IMR-90 (cell line): ENCODE data around the gene GNAI2. TPM values are rescaled to one million over a fixed set of nuclear protein-coding genes. Genes with fewer than 3 reads are reported as not detected.

ENCODE experiments used
- ATAC-seq: fragments of 200-7000 bp; cut with Tn5 transposase; 2 replicates; pipeline ENCODE4 v1.9.1; 2020; ENCODE audit warnings: low read depth, mild to moderate bottlenecking, moderate library complexity
- BruUV-seq: library from RNA; stranded (reverse); fragments of 400-500 nt; replicated peaks from 2 replicates; lab custom pipeline; 2021; lab: Mats Ljungman, UMichigan
- CTCF ChIA-PET: fragments of 300-600 bp; formaldehyde crosslinking; extraction: SDS; loops from one replicate; lab custom pipeline; 2021; ENCODE audit warnings: antibody characterized with exemption; lab: Yijun Ruan, JAX
- POLR2A ChIA-PET: fragments of 300-600 bp; sonication (Branson Sonifier 250); formaldehyde crosslinking; loops from one replicate; lab custom pipeline; 2022; ENCODE audit warnings: antibody characterized with exemption; ENCODE audit not compliant: unreplicated experiment; lab: Charles Lee
- DNase-seq: peaks from one replicate; pipeline ENCODE4 v3.0.0; 2013
- H2AFZ ChIP-seq: replicated peaks from 2 replicates; pipeline ENCODE3; 2013; ENCODE audit warnings: low read length, mild to moderate bottlenecking; ENCODE audit not compliant: poor library complexity
- H2AK5ac ChIP-seq: 2 replicates; pipeline ENCODE4 v1.6.1; 2013; ENCODE audit warnings: low read depth, low read length, inconsistent platforms
- H2AK9ac ChIP-seq: replicated peaks from 2 replicates; pipeline ENCODE3; 2013; ENCODE audit warnings: mild to moderate bottlenecking, low read depth, low read length, moderate library complexity; ENCODE audit not compliant: poor library complexity
- H2BK120ac ChIP-seq: 2 replicates; pipeline ENCODE4 v1.6.1; 2013; ENCODE audit warnings: low read depth, low read length, inconsistent platforms
- H2BK15ac ChIP-seq: 3 replicates; pipeline ENCODE4 v1.6.1; 2013; ENCODE audit warnings: low read depth, low read length, inconsistent platforms
- H2BK20ac ChIP-seq: 2 replicates; pipeline ENCODE4 v1.6.1; 2013; ENCODE audit warnings: low read depth, mild to moderate bottlenecking, inconsistent platforms, low read length, moderate library complexity
- H2BK5ac ChIP-seq: 2 replicates; pipeline ENCODE4 v1.6.1; 2013; ENCODE audit warnings: mild to moderate bottlenecking, low read depth, low read length, inconsistent platforms; ENCODE audit not compliant: poor library complexity, severe bottlenecking
- H3K14ac ChIP-seq: replicated peaks from 2 replicates; pipeline ENCODE4 v1.6.1; 2013; ENCODE audit warnings: low read depth, low read length, inconsistent platforms
- H3K18ac ChIP-seq: 2 replicates; pipeline ENCODE4 v1.6.1; 2013; ENCODE audit warnings: low read depth, low read length, control low read depth
- H3K23ac ChIP-seq: 2 replicates; pipeline ENCODE4 v1.6.1; 2013; ENCODE audit warnings: low read depth, low read length, inconsistent platforms
- H3K27ac ChIP-seq: 2 replicates; pipeline ENCODE4 v1.5.1; 2013; ENCODE audit warnings: mild to moderate bottlenecking, control low read depth, low read length; ENCODE audit not compliant: insufficient read depth
- H3K27me3 ChIP-seq: 2 replicates; pipeline ENCODE4 v1.6.1; 2013; ENCODE audit warnings: low read length; ENCODE audit not compliant: control insufficient read depth, insufficient read depth
- H3K36me3 ChIP-seq: 2 replicates; pipeline ENCODE4 v1.6.1; 2013; ENCODE audit warnings: low read length, mixed read lengths; ENCODE audit not compliant: control insufficient read depth, insufficient read depth
- H3K4ac ChIP-seq: 2 replicates; pipeline ENCODE4 v1.6.1; 2013; ENCODE audit warnings: low read depth, low read length, inconsistent platforms
- H3K4me1 ChIP-seq: 2 replicates; pipeline ENCODE4 v1.6.1; 2013; ENCODE audit warnings: low read length, mixed read lengths; ENCODE audit not compliant: control insufficient read depth, insufficient read depth
- H3K4me2 ChIP-seq: 2 replicates; pipeline ENCODE4 v1.6.1; 2013; ENCODE audit warnings: low read depth, mild to moderate bottlenecking, control low read depth, low read length, moderate library complexity
- H3K4me3 ChIP-seq: 2 replicates; pipeline ENCODE4 v1.5.1; 2013; ENCODE audit warnings: low read depth, mild to moderate bottlenecking, control low read depth, low read length, moderate library complexity; ENCODE audit not compliant: insufficient read depth
- H3K56ac ChIP-seq: 2 replicates; pipeline ENCODE4 v1.6.1; 2013; ENCODE audit warnings: low read length, inconsistent platforms; ENCODE audit not compliant: insufficient read depth; ENCODE audit errors: extremely low read depth
- H3K79me1 ChIP-seq, 2 experiments: 2 replicates each; pipeline ENCODE4 v1.6.1; 2013; ENCODE audit warnings: low read length in 2 of 2, inconsistent platforms in 1 of 2, low read depth in 1 of 2
- H3K9ac ChIP-seq: 2 replicates; pipeline ENCODE4 v1.6.1; 2013; ENCODE audit warnings: low read depth, low read length, control low read depth
- H3K9me1 ChIP-seq: 2 replicates; pipeline ENCODE4 v1.6.1; 2013; ENCODE audit warnings: low read length, inconsistent platforms; ENCODE audit not compliant: insufficient read depth
- H3K9me3 ChIP-seq: 2 replicates; pipeline ENCODE4 v1.6.1; 2013; ENCODE audit warnings: low read length; ENCODE audit not compliant: control insufficient read depth, insufficient read depth
- H4K20me1 ChIP-seq: 2 replicates; pipeline ENCODE4 v1.6.1; 2013; ENCODE audit warnings: low read length, inconsistent platforms; ENCODE audit not compliant: insufficient read depth
- H4K5ac ChIP-seq: 2 replicates; pipeline ENCODE4 v1.6.1; 2013; ENCODE audit warnings: mild to moderate bottlenecking, low read depth, low read length, control low read depth
- H4K8ac ChIP-seq, 2 experiments: 2 replicates each; pipeline ENCODE4 v1.6.1; 2013; ENCODE audit warnings: low read depth in 2 of 2, low read length in 2 of 2, control low read depth in 1 of 2, inconsistent platforms in 1 of 2
- H4K91ac ChIP-seq: 2 replicates; pipeline ENCODE4 v1.6.1; 2013; ENCODE audit warnings: low read depth, low read length, inconsistent platforms; ENCODE audit not compliant: insufficient read depth
- BHLHE40 ChIP-seq: fragments of 150-350 bp; IDR thresholded peaks from 2 replicates; pipeline ENCODE4 v1.6.1; 2016; ENCODE audit warnings: mild to moderate bottlenecking, low read depth, low read length
- CEBPB ChIP-seq: IDR thresholded peaks from 2 replicates; pipeline ENCODE4 v1.6.1; 2012; ENCODE audit warnings: low read depth, low read length, improper control_type of control experiment
- CHD1 ChIP-seq: IDR thresholded peaks from 2 replicates; pipeline ENCODE4 v1.6.1; 2012; ENCODE audit warnings: low read depth, low read length, improper control_type of control experiment
- CTCF ChIP-seq: conservative IDR thresholded peaks from 2 replicates; pipeline ENCODE4 v1.5.1; 2012; ENCODE audit warnings: mild to moderate bottlenecking, low read depth, low read length, improper control_type of control experiment
- ELK1 ChIP-seq: fragments of 150-350 bp; IDR thresholded peaks from 2 replicates; pipeline ENCODE4 v1.6.1; 2016; ENCODE audit warnings: low read depth, mild to moderate bottlenecking, low read length, moderate library complexity, borderline replicate concordance
- FOS ChIP-seq: fragments of 150-350 bp; IDR thresholded peaks from 2 replicates; pipeline ENCODE4 v1.6.1; 2016; ENCODE audit warnings: low read depth, low read length
- MAFK ChIP-seq: IDR thresholded peaks from 2 replicates; pipeline ENCODE4 v1.6.1; 2012; ENCODE audit warnings: low read depth, low read length, improper control_type of control experiment
- MAZ ChIP-seq: IDR thresholded peaks from 2 replicates; pipeline ENCODE4 v1.6.1; 2012; ENCODE audit warnings: low read depth, mild to moderate bottlenecking, low read length, improper control_type of control experiment, moderate library complexity, borderline replicate concordance
- MXI1 ChIP-seq: IDR thresholded peaks from 2 replicates; pipeline ENCODE4 v1.6.1; 2012; ENCODE audit warnings: low read depth, mild to moderate bottlenecking, low read length, moderate library complexity, borderline replicate concordance
- NFE2L2 ChIP-seq: fragments of 150-350 bp; IDR thresholded peaks from 2 replicates; pipeline ENCODE4 v1.6.1; 2016; ENCODE audit warnings: low read depth, mild to moderate bottlenecking, low read length
- POLR2A ChIP-seq: IDR thresholded peaks from 2 replicates; pipeline ENCODE4 v1.6.1; 2012; ENCODE audit warnings: mild to moderate bottlenecking, low read depth, low read length
- RAD21 ChIP-seq: IDR thresholded peaks from 2 replicates; pipeline ENCODE4 v1.6.1; 2012; ENCODE audit warnings: low read length, improper control_type of control experiment
- RCOR1 ChIP-seq: IDR thresholded peaks from 2 replicates; pipeline ENCODE4 v1.6.1; 2012; ENCODE audit warnings: mild to moderate bottlenecking, low read length, improper control_type of control experiment; ENCODE audit not compliant: insufficient replicate concordance
- RFX5 ChIP-seq: IDR thresholded peaks from 2 replicates; pipeline ENCODE4 v1.8.0; 2012; ENCODE audit warnings: low read depth, mild to moderate bottlenecking, low read length, moderate library complexity
- SMC3 ChIP-seq: fragments of 150-350 bp; IDR thresholded peaks from 2 replicates; pipeline ENCODE4 v1.6.1; 2016; ENCODE audit warnings: low read depth, mild to moderate bottlenecking, antibody characterized with exemption, low read length, moderate library complexity
- USF2 ChIP-seq: fragments of 150-350 bp; IDR thresholded peaks from 2 replicates; pipeline ENCODE4 v1.6.1; 2017; ENCODE audit warnings: mild to moderate bottlenecking, antibody characterized with exemption, low read length, low read depth
- WGBS, 2 experiments: methylation state at CpG; one replicate each; pipeline versions ENCODE4 v1.1.5 to v1.1.7; 2013; ENCODE audit warnings: missing lambda C conversion rate in 2 of 2; ENCODE audit not compliant: insufficient read length in 1 of 2; ENCODE audit errors: extremely low coverage in 2 of 2; 5-methylcytosine and 5-hydroxymethylcytosine counted together
- dilution Hi-C: fragments of 300-500 bp; cut with HindIII; formaldehyde crosslinking; loops from one replicate; pipeline ENCODE4 v1.14.3; 2018; ENCODE audit warnings: low sequenced_read_pairs; ENCODE audit not compliant: unreplicated experiment
- in situ Hi-C: fragments of 300-500 bp; cut with MboI; formaldehyde crosslinking; loops from 3 replicates; pipeline ENCODE4 v1.14.3; 2019; ENCODE audit warnings: low sequenced_read_pairs, inconsistent platforms, mixed read lengths
- intact Hi-C: fragments of 100-400 bp; cut with micrococcal nuclease; formaldehyde crosslinking; loops from 2 replicates; pipeline ENCODE4 v1.10.0; 2022
- polyA plus RNA-seq, 3 experiments: library from polyadenylated mRNA; depleted of rRNA; stranded (reverse); fragments of >200 nt; gene quantifications; 2 replicates each; pipeline ENCODE4 v1.2.3, GENCODE V29; 2012; ENCODE audit warnings: low replicate concordance in 1 of 3
- total RNA-seq: library from RNA; depleted of rRNA; stranded (reverse); fragments of >200 nt; gene quantifications from 2 replicates; pipeline ENCODE4 v1.2.3, GENCODE V29; 2012

The GNAI2 gene
- total and polyA plus RNA-seq, 2 of the 4 experiments (the other 2 are of a cell fraction) = 867 to 1,079 TPM

GRCh38 chr3:50248387-50248786 lies 12.4 kb downstream of the GNAI2 start:
- no CpG with 5 or more reads among the region's 3 CpGs for WGBS, 2 experiments

More at GRCh38 chr3:50248387-50248786, 12.4 kb downstream of the GNAI2 start:
- Histone ChIP-seq H4K20me1 (peaks cover 85% of the 10 kb centered on the region), H3K27ac (peak overlapping the region; percentile 36), H3K18ac (no peak overlapping the region), H2BK5ac (peak overlapping the region; percentile 76), H3K4me3 (no peak overlapping the region), H2BK15ac (no peak overlapping the region), H3K23ac (peak overlapping the region; percentile 26; the same call in 1 of the 2 replicates), H3K4me1 (peaks cover 61% of the 10 kb centered on the region), H4K8ac (peak overlapping the region; percentile 61 to 80; a peak in 3 of 4 replicates), H3K9ac (peak overlapping the region; percentile 22; the same call in 1 of the 2 replicates), H3K27me3 (no peaks in the 10 kb centered on the region), H2BK120ac (peak overlapping the region; percentile 14; the same call in 1 of the 2 replicates), H3K79me1 (peaks cover 9 to 87% of the 10 kb centered on the region in 2 experiments), H3K9me3 (no peaks in the 10 kb centered on the region), H2AK5ac (peak overlapping the region; percentile 51; the same call in 1 of the 2 replicates), H2AK9ac (peak overlapping the region; percentile 60), H3K56ac (no peak overlapping the region), H2AFZ (peak overlapping the region; percentile 8), H3K4ac (peak overlapping the region; percentile 44), H3K9me1 (peaks cover 24% of the 10 kb centered on the region), H3K36me3 (peaks cover 33% of the 10 kb centered on the region), H3K14ac (peak overlapping the region; percentile 27), H2BK20ac (no peak overlapping the region), H3K4me2 (0 out of 2 replicates have a peak overlapping the region, but pooled peaks have one; percentile 16), H4K91ac (peak overlapping the region; percentile 48), H4K5ac (no peak overlapping the region)
- DNase-seq (no peak), ATAC-seq (no peak)
- no peak for TF ChIP-seq BHLHE40
- TF ChIP-seq RAD21 = no peak
- no peak for TF ChIP-seq RFX5
- no peak for TF ChIP-seq CHD1
- TF ChIP-seq MAZ = no peak
- no peak for TF ChIP-seq NFE2L2
- TF ChIP-seq POLR2A = no peak
- no peak for TF ChIP-seq RCOR1
- no peak for TF ChIP-seq ELK1
- no peak for TF ChIP-seq SMC3
- TF ChIP-seq MXI1 = no peak
- no peak for TF ChIP-seq CTCF
- TF ChIP-seq MAFK = no peak
- TF ChIP-seq CEBPB = no peak
- no peak for TF ChIP-seq USF2
- TF ChIP-seq FOS = no peak
- dilution Hi-C loops (no loop called here), intact Hi-C loops (no loop called here), in situ Hi-C loops (no loop called here)
- ChIA-PET CTCF (interaction anchor here (0.7 to 1.3 kb wide), 2 partner anchors 9 to 10 kb away, joined by 3 to 5 read pairs; no protein-coding TSS in a partner anchor), POLR2A (no interaction called here)
- no TSS peak for BruUV-seq
